Thyroid gland (tissue), 4 donors: ENCODE measurements around the gene PRLR. TPM values are rescaled to one million over a fixed set of nuclear protein-coding genes. Genes with fewer than 3 reads are reported as not detected.

ENCODE experiments used
- DNase-seq, 2 donors: peaks; one replicate each; pipeline ENCODE4 v3.0.0-alpha.2; 2019
- H3K27ac ChIP-seq, 3 donors: fragments of 200-600 bp; sonication (generic); 1 replicate in 2 of 3; 2 replicates in 1 of 3; pipeline ENCODE4 v1.5.1; 2016 to 2019; ENCODE audit warnings: mild to moderate bottlenecking in 1 of 3, moderate library complexity in 1 of 3
- H3K27me3 ChIP-seq: fragments of 200-600 bp; sonication (generic); one replicate; pipeline ENCODE4 v1.5.1; 2019
- H3K36me3 ChIP-seq, 2 donors: fragments of 200-600 bp; sonication (generic); one replicate each; pipeline ENCODE4 v1.5.1; 2016 to 2019
- H3K4me1 ChIP-seq, 2 donors: fragments of 200-600 bp; sonication (generic); one replicate each; pipeline ENCODE4 v1.5.1; 2017 to 2019
- H3K4me3 ChIP-seq, 3 donors: fragments of 200-600 bp; sonication (generic); replicated peaks in 1 of 3; 1 replicate in 2 of 3; 2 replicates in 1 of 3; pipeline ENCODE4 v1.5.1; 2016; ENCODE audit warnings: mild to moderate bottlenecking in 1 of 3
- H3K9me3 ChIP-seq: fragments of 200-600 bp; sonication (generic); one replicate; pipeline ENCODE4 v1.5.1; 2017
- CTCF ChIP-seq, 6 experiments: fragments of 200-600 bp in 3 of 6; fragments of 450-650 bp in 3 of 6; sonication (generic) in 3 of 6; IDR thresholded peaks; one replicate each; pipeline ENCODE4 v1.5.1; 2016 to 2019; ENCODE audit warnings: antibody characterized with exemption in 6 of 6, mild to moderate bottlenecking in 2 of 6, inconsistent platforms in 1 of 6, moderate library complexity in 1 of 6
- POLR2A ChIP-seq, 2 donors: fragments of 450-650 bp; IDR thresholded peaks; one replicate each; pipeline ENCODE4 v1.6.1; 2017; ENCODE audit warnings: antibody characterized with exemption in 2 of 2, mild to moderate bottlenecking in 2 of 2, moderate library complexity in 1 of 2
- WGBS, 2 donors: methylation state at CpG; one replicate each; pipeline ENCODE4 v1.1.5; 2017; 5-methylcytosine and 5-hydroxymethylcytosine counted together
- intact Hi-C: fragments of 100-400 bp; cut with DNase I; formaldehyde crosslinking; loops from one replicate; pipeline ENCODE4 v1.15.1; 2023
- total RNA-seq, 4 donors: library from RNA; depleted of rRNA; stranded (reverse); fragments of >200 nt; gene quantifications; one replicate each; pipeline ENCODE4 v1.2.3, GENCODE V29; 2016

Gene PRLR
- total RNA-seq, 4 donors from 2014 or later: 0.20 to 1.7 (median 0.22) TPM; not detected in 1

- Histone ChIP-seq H3K4me1 (peaks cover 0 to 6% of the 10 kb centered on the region in 2 donors), H3K36me3 (no peaks in the 10 kb centered on the region), H3K4me3 (no peak overlapping the region), H3K9me3 (no peaks in the 10 kb centered on the region), H3K27me3 (no peaks in the 10 kb centered on the region), H3K27ac (no peak overlapping the region)
- peak in 4 of 6 experiments; percentile 49 to 93 (median 71) for TF ChIP-seq CTCF (IDR thresholded peaks at IDR 0.05)
- no peak for TF ChIP-seq POLR2A (IDR thresholded peaks at IDR 0.05)
- WGBS, 2 donors: 22 to 30% methylated on average over 7 of the region's 7 CpGs
- intact Hi-C loops: loop anchor here (5.0 kb wide), 1 partner anchor 96 kb away; no protein-coding TSS in a partner anchor
- DNase-seq: peak; percentile 73 to 80
These were observed 47.3 kb downstream of the PRLR start for GRCh38 chr5:35182910-35183535.

- Histone ChIP-seq H3K36me3 (no peaks in the 10 kb centered on the region), H3K27ac (no peak overlapping the region), H3K4me1 (peaks cover 0 to 6% of the 10 kb centered on the region in 2 donors), H3K27me3 (no peaks in the 10 kb centered on the region), H3K4me3 (no peak overlapping the region), H3K9me3 (no peaks in the 10 kb centered on the region)
- TF ChIP-seq POLR2A (IDR thresholded peaks at IDR 0.05) (no peak), CTCF (IDR thresholded peaks at IDR 0.05) (no peak)
- WGBS, 2 donors: 95 to 97% methylated on average over 1 of the region's 1 CpG
- intact Hi-C loops: loop anchor here (5.0 kb wide), 1 partner anchor 95 kb away; no protein-coding TSS in a partner anchor
- no peak for DNase-seq
These were observed 47.8 kb downstream of the PRLR start for GRCh38 chr5:35182486-35182885.

- no peaks in the 10 kb centered on the region for H3K36me3 ChIP-seq
- WGBS, 2 donors: 95 to 96% methylated on average over 7 of the region's 7 CpGs
- peaks cover 0 to 6% of the 10 kb centered on the region in 2 donors for H3K4me1 ChIP-seq
- no peaks in the 10 kb centered on the region for H3K9me3 ChIP-seq
- H3K4me3 ChIP-seq: no peak overlapping the region
- no peaks in the 10 kb centered on the region for H3K27me3 ChIP-seq
- DNase-seq: no peak
- TF ChIP-seq POLR2A (IDR thresholded peaks at IDR 0.05) (no peak), CTCF (IDR thresholded peaks at IDR 0.05) (no peak)
- H3K27ac ChIP-seq: no peak overlapping the region
- intact Hi-C loops: loop anchor here (5.0 kb wide), 1 partner anchor 93 kb away; no protein-coding TSS in a partner anchor
These were observed 50.2 kb downstream of the PRLR start for GRCh38 chr5:35180046-35180445.

GRCh38 chr5:35177783-35178182 is 52.5 kb downstream of the PRLR start:
- intact Hi-C loops: no loop called here
- H3K4me1 ChIP-seq: peaks cover 0 to 8% of the 10 kb centered on the region in 2 donors
- no peaks in the 10 kb centered on the region for H3K27me3 ChIP-seq
- WGBS, 2 donors: 94 to 96% methylated on average over 3 of the region's 3 CpGs
- no peaks in the 10 kb centered on the region for H3K9me3 ChIP-seq
- no peak for TF ChIP-seq POLR2A (IDR thresholded peaks at IDR 0.05)
- TF ChIP-seq CTCF (IDR thresholded peaks at IDR 0.05): no peak
- DNase-seq: no peak
- no peak overlapping the region for H3K27ac ChIP-seq
- H3K36me3 ChIP-seq: no peaks in the 10 kb centered on the region
- H3K4me3 ChIP-seq: no peak overlapping the region

GRCh38 chr5:35172533-35172932 is 57.8 kb downstream of the PRLR start:
- Histone ChIP-seq H3K4me1 (peaks cover 0 to 5% of the 10 kb centered on the region in 2 donors), H3K27ac (no peak overlapping the region), H3K27me3 (no peaks in the 10 kb centered on the region), H3K4me3 (no peak overlapping the region), H3K36me3 (no peaks in the 10 kb centered on the region), H3K9me3 (no peaks in the 10 kb centered on the region)
- 84 to 87% methylated on average over 5 of the region's 5 CpGs for WGBS, 2 donors
- intact Hi-C loops: no loop called here
- no peak for TF ChIP-seq POLR2A (IDR thresholded peaks at IDR 0.05)
- no peak for TF ChIP-seq CTCF (IDR thresholded peaks at IDR 0.05)
- no peak for DNase-seq
